Measurements from ENCODE around the gene NECTIN3. TPM values are rescaled to one million over a fixed set of nuclear protein-coding genes. Genes with fewer than 3 reads are reported as not detected.

NECTIN3 gene
- total RNA-seq, 6 donors from 2014 or later, result 6.3 to 31.6 (median 22.1) TPM

DNA sequence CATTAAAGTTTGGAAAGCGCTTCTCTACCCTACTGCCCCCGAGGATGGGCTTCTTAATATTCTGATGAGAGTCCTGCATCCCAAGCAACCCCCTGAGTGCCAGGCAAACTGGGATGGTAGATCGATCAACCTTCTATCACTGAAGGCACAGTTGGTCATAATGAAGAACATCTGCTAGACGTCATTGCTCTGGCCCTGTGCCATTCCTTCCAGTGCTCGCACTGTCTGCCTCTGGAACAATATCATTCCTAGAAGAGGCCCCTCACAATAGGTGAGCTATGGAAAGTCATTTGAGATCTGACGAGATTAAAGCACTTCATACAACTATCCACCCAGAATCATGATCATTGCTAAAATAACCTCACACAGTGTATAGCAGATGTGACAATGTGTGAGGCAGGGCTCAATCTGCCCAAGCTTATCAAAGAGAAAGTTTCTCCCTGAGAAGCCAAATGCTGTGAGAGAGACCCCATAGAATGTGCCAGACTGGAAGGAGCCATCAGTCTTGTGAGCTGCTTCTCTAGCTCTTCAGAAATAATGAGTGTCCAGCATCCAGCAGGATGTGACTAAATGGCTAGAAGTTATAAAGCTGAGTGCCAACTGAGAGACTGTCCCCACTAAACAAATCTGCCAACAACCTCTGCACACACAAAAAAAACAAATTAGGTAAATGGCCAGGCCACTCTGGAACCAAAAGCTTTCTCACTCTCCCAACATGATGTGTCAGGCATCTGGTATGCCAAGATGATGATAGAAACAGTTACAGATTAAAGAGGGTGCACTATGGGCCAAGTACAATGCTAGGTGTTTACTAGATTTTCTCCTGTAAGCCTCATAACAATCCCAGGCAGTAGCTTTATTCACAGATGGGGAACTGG lies 165.5 kb downstream of the NECTIN3 start:
- no peak for DNase-seq
- ATAC-seq (ENCODE audit: low FRiP score in 2 of 2), result no peak
- Histone ChIP-seq H3K9me3 (no peaks in the 10 kb centered on the region), H3K36me3 (no peaks in the 10 kb centered on the region), H3K27me3 (no peaks in the 10 kb centered on the region), H3K4me3 (no peak overlapping the region), H3K27ac (no peak overlapping the region), H3K4me1 (no peaks in the 10 kb centered on the region)
- 87 to 90% methylated on average over 6 of the region's 6 CpGs for WGBS, 2 donors
- TF ChIP-seq, protein P1, sequence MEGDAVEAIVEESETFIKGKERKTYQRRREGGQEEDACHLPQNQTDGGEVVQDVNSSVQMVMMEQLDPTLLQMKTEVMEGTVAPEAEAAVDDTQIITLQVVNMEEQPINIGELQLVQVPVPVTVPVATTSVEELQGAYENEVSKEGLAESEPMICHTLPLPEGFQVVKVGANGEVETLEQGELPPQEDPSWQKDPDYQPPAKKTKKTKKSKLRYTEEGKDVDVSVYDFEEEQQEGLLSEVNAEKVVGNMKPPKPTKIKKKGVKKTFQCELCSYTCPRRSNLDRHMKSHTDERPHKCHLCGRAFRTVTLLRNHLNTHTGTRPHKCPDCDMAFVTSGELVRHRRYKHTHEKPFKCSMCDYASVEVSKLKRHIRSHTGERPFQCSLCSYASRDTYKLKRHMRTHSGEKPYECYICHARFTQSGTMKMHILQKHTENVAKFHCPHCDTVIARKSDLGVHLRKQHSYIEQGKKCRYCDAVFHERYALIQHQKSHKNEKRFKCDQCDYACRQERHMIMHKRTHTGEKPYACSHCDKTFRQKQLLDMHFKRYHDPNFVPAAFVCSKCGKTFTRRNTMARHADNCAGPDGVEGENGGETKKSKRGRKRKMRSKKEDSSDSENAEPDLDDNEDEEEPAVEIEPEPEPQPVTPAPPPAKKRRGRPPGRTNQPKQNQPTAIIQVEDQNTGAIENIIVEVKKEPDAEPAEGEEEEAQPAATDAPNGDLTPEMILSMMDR (IDR thresholded peaks at IDR 0.05), result no peak
- TF ChIP-seq EP300 (IDR thresholded peaks at IDR 0.05) (no peak), POLR2AphosphoS5 (IDR thresholded peaks at IDR 0.05) (no peak), POLR2A (IDR thresholded peaks at IDR 0.05) (no peak)

DNA sequence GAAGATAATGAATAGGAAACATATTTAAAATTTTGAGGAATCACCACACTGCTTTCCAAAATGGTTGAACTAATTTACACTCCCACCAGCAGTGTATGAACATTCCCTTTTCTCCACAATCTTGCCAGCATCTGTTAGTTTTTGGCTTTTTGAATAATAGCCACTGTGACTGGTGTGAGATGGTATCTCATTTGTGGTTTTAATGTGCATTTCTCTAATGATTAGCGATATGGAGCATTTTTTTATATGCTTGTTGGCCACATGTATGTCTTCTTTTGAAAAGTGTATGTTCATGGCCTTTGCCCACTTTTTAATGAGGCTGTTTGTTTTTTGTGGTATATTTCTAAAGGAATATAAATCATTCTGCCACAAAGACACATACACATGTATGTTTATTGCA lies 166.3 kb downstream of the NECTIN3 start:
- no peaks in the 10 kb centered on the region for H3K4me1 ChIP-seq
- WGBS, 2 donors, result 73 to 77% methylated on average over 1 of the region's 1 CpG
- DNase-seq, result no peak
- H3K27ac ChIP-seq, result no peak overlapping the region
- no peak overlapping the region for H3K4me3 ChIP-seq
- no peaks in the 10 kb centered on the region for H3K27me3 ChIP-seq
- ATAC-seq (ENCODE audit: low FRiP score in 2 of 2), result no peak
- peaks cover 0 to 6% (median 4%) of the 10 kb centered on the region in 4 donors for H3K9me3 ChIP-seq
- TF ChIP-seq, protein P1 (IDR thresholded peaks at IDR 0.05), result no peak
- no peak for TF ChIP-seq EP300 (IDR thresholded peaks at IDR 0.05)
- no peak for TF ChIP-seq POLR2AphosphoS5 (IDR thresholded peaks at IDR 0.05)
- no peak for TF ChIP-seq POLR2A (IDR thresholded peaks at IDR 0.05)
- no peaks in the 10 kb centered on the region for H3K36me3 ChIP-seq

- TF ChIP-seq POLR2A (IDR thresholded peaks at IDR 0.05), result no peak
- no peak for TF ChIP-seq POLR2AphosphoS5 (IDR thresholded peaks at IDR 0.05)
- no peak for TF ChIP-seq EP300 (IDR thresholded peaks at IDR 0.05)
- TF ChIP-seq, protein P1 (IDR thresholded peaks at IDR 0.05), result no peak
- no peak for DNase-seq
- H3K9me3 ChIP-seq, result peaks cover 0 to 8% (median 5%) of the 10 kb centered on the region in 4 donors
- 70 to 71% methylated on average over 1 of the region's 1 CpG for WGBS, 2 donors
- H3K27ac ChIP-seq, result no peak overlapping the region
- no peaks in the 10 kb centered on the region for H3K36me3 ChIP-seq
- no peaks in the 10 kb centered on the region for H3K4me1 ChIP-seq
- no peak overlapping the region for H3K4me3 ChIP-seq
- H3K27me3 ChIP-seq, result no peaks in the 10 kb centered on the region
- no peak for ATAC-seq (ENCODE audit: low FRiP score in 2 of 2)
Observed at GRCh38 chr3:111238885-111239284, 167.3 kb downstream of the NECTIN3 start.

DNA sequence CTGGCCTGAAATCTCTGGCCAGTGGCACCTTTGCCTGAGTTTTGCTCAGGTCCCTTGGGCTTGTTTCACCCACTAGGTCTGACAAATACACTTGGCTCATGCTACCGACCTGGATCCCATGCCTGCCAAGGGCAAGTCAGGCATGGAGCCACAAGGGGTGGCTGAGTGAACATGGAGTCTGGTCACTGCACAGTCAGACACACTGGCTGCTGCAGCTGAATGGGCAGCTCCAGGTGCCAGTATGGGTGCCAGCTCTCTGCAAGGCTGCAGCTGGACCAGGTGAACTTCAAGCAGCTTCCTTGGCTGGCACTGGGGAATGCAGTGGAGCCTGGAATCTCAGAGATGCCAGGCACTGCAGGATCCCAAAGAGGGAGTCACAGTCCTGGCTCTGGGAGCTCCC lies 170.3 kb downstream of the NECTIN3 start:
- ATAC-seq (ENCODE audit: low FRiP score in 2 of 2), result no peak
- DNase-seq, result no peak
- TF ChIP-seq, protein P1 (IDR thresholded peaks at IDR 0.05), result no peak
- no peak for TF ChIP-seq EP300 (IDR thresholded peaks at IDR 0.05)
- no peak for TF ChIP-seq POLR2A (IDR thresholded peaks at IDR 0.05)
- WGBS, 2 donors, result 93% methylated on average over 1 of the region's 1 CpG; no CpG with 5 or more reads in 1 of the 2 donors
- Histone ChIP-seq H3K4me1 (peaks cover 0 to 5% (median 0%) of the 10 kb centered on the region in 4 donors), H3K9me3 (peaks cover 0 to 8% (median 5%) of the 10 kb centered on the region in 4 donors), H3K27ac (no peak overlapping the region), H3K27me3 (no peaks in the 10 kb centered on the region), H3K4me3 (no peak overlapping the region), H3K36me3 (no peaks in the 10 kb centered on the region)

Data from upper lobe of left lung (tissue), 6 donors.